ENCODE results near the gene TMCO4. TPM values are rescaled to one million over a fixed set of nuclear protein-coding genes. Genes with fewer than 3 reads are reported as not detected.
"Not testable (repeated sequence)": the region's sequence is repeated elsewhere in the genome, so short reads cannot be mapped to it uniquely, and the experiment has no call there.

TMCO4 gene
- total RNA-seq, 2 experiments from 2014 or later, result 13.3 to 15.9 TPM

- DNase-seq, result no peak
- H3K4me3 Mint-ChIP-seq, result peak overlapping the region; percentile 88
- peaks cover 34% of the 10 kb centered on the region for H3K4me1 Mint-ChIP-seq
- H3K9me3 Mint-ChIP-seq, result no peaks in the 10 kb centered on the region
- ChIA-PET POLR2A (no interaction called here), CTCF (interaction anchor here (1.0 to 2.1 kb wide), 3 partner anchors 10 to 241 kb away, joined by 3 to 9 read pairs (median 3); no protein-coding TSS in a partner anchor)
- H3K27ac Mint-ChIP-seq, result peak overlapping the region; percentile 46
- peaks cover 24% of the 10 kb centered on the region for H3K27me3 Mint-ChIP-seq
- H3K36me3 Mint-ChIP-seq (ENCODE audit: low read depth), result peaks cover 2% of the 10 kb centered on the region
Observed at GRCh38 chr1:19645411-19646251, 154.1 kb downstream of the TMCO4 start.

GRCh38 chr1:19644681-19645410, 154.9 kb downstream of the TMCO4 start:
- peak; percentile 63 for DNase-seq
- H3K36me3 Mint-ChIP-seq (ENCODE audit: low read depth), result peaks cover 2% of the 10 kb centered on the region
- peaks cover 26% of the 10 kb centered on the region for H3K27me3 Mint-ChIP-seq
- ChIA-PET POLR2A (no interaction called here), CTCF (interaction anchor here (1.0 to 1.6 kb wide), 2 partner anchors 240 to 300 kb away, joined by 3 read pairs; no protein-coding TSS in a partner anchor)
- peak overlapping the region; percentile 88 for H3K4me3 Mint-ChIP-seq
- H3K9me3 Mint-ChIP-seq, result no peaks in the 10 kb centered on the region
- H3K4me1 Mint-ChIP-seq, result peaks cover 34% of the 10 kb centered on the region
- H3K27ac Mint-ChIP-seq, result peak overlapping the region; percentile 89

GRCh38 chr1:19644395-19644680, 155.4 kb downstream of the TMCO4 start:
- Mint-ChIP-seq H3K4me3 (peak overlapping the region; percentile 88), H3K9me3 (no peaks in the 10 kb centered on the region), H3K27me3 (peaks cover 26% of the 10 kb centered on the region), H3K27ac (no peak overlapping the region), H3K36me3 (ENCODE audit: low read depth) (peaks cover 2% of the 10 kb centered on the region), H3K4me1 (peaks cover 34% of the 10 kb centered on the region)
- ChIA-PET CTCF (interaction anchor here (1.6 kb wide), 1 partner anchor 300 kb away, joined by 3 read pairs; no protein-coding TSS in a partner anchor), POLR2A (no interaction called here)
- no peak for DNase-seq

- H3K9me3 Mint-ChIP-seq, result no peaks in the 10 kb centered on the region
- ChIA-PET CTCF (interaction anchor here (0.9 to 2.3 kb wide), 4 partner anchors 16 to 299 kb away, joined by 3 to 6 read pairs (median 3); no protein-coding TSS in a partner anchor), POLR2A (no interaction called here)
- peaks cover 26% of the 10 kb centered on the region for H3K27me3 Mint-ChIP-seq
- H3K36me3 Mint-ChIP-seq (ENCODE audit: low read depth), result peaks cover 2% of the 10 kb centered on the region
- peak within 1 kb of the TSS; percentile 89 for H3K27ac Mint-ChIP-seq
- H3K4me3 Mint-ChIP-seq, result peak within 1 kb of the TSS; percentile 88
- peak; percentile 76 for DNase-seq
- peaks cover 34% of the 10 kb centered on the region for H3K4me1 Mint-ChIP-seq
Observed at GRCh38 chr1:19643602-19644394, 155.9 kb downstream of the TMCO4 start, which contains the start of gene NBL1. Gene NBL1, plus strand, starts transcription at chr1:19644311. Its CDS starts 10,720 bp downstream, at chr1:19655031.

GRCh38 chr1:19643121-19643520, 156.6 kb downstream of the TMCO4 start:
- ChIA-PET POLR2A (no interaction called here), CTCF (interaction anchor here (0.9 to 2.3 kb wide), 4 partner anchors 17 to 299 kb away, joined by 3 to 6 read pairs (median 3); no protein-coding TSS in a partner anchor)
- H3K4me1 Mint-ChIP-seq, result peaks cover 34% of the 10 kb centered on the region
- no peaks in the 10 kb centered on the region for H3K9me3 Mint-ChIP-seq
- no peak for DNase-seq
- peaks cover 26% of the 10 kb centered on the region for H3K27me3 Mint-ChIP-seq
- peak overlapping the region; percentile 82 for H3K27ac Mint-ChIP-seq
- peak overlapping the region; percentile 76 for H3K4me3 Mint-ChIP-seq
- H3K36me3 Mint-ChIP-seq (ENCODE audit: low read depth), result peaks cover 2% of the 10 kb centered on the region

- ChIA-PET CTCF (interaction anchor here (0.7 to 2.3 kb wide), 5 partner anchors 10 to 250 kb away, joined by 3 to 11 read pairs (median 3); no protein-coding TSS in a partner anchor), POLR2A (no interaction called here)
- no peak for DNase-seq
- H3K9me3 Mint-ChIP-seq, result no peaks in the 10 kb centered on the region
- H3K4me1 Mint-ChIP-seq, result peaks cover 10% of the 10 kb centered on the region
- peaks cover 26% of the 10 kb centered on the region for H3K27me3 Mint-ChIP-seq
- H3K36me3 Mint-ChIP-seq (ENCODE audit: low read depth), result peaks cover 2% of the 10 kb centered on the region
- no peak overlapping the region for H3K4me3 Mint-ChIP-seq
- no peak overlapping the region for H3K27ac Mint-ChIP-seq
Observed at GRCh38 chr1:19640363-19641316, 159.1 kb downstream of the TMCO4 start.

GRCh38 chr1:19639999-19640362, 159.7 kb downstream of the TMCO4 start:
- no peak overlapping the region for H3K4me3 Mint-ChIP-seq
- no peaks in the 10 kb centered on the region for H3K9me3 Mint-ChIP-seq
- peaks cover 26% of the 10 kb centered on the region for H3K27me3 Mint-ChIP-seq
- H3K4me1 Mint-ChIP-seq, result peaks cover 9% of the 10 kb centered on the region
- DNase-seq, result no peak
- no peak overlapping the region for H3K27ac Mint-ChIP-seq
- peaks cover 2% of the 10 kb centered on the region for H3K36me3 Mint-ChIP-seq (ENCODE audit: low read depth)
- ChIA-PET CTCF (interaction anchor here (1.6 to 2.3 kb wide), 2 partner anchors 9 to 249 kb away, joined by 3 to 11 read pairs; no protein-coding TSS in a partner anchor), POLR2A (no interaction called here)

GRCh38 chr1:19639228-19639627, 160.5 kb downstream of the TMCO4 start:
- H3K4me3 Mint-ChIP-seq; H3K36me3 Mint-ChIP-seq (ENCODE audit: low read depth); H3K27ac Mint-ChIP-seq; H3K9me3 Mint-ChIP-seq; POLR2A ChIA-PET; H3K4me1 Mint-ChIP-seq; CTCF ChIA-PET; DNase-seq: not testable (repeated sequence)
- peaks cover 23% of the 10 kb centered on the region for H3K27me3 Mint-ChIP-seq

- ChIA-PET POLR2A (no interaction called here), CTCF (interaction anchor here (0.6 to 1.0 kb wide), 2 partner anchors 26 to 43 kb away, joined by 3 to 5 read pairs; no protein-coding TSS in a partner anchor)
- Mint-ChIP-seq H3K36me3 (ENCODE audit: low read depth) (no peaks in the 10 kb centered on the region), H3K4me1 (no peaks in the 10 kb centered on the region), H3K9me3 (no peaks in the 10 kb centered on the region), H3K4me3 (no peak overlapping the region), H3K27me3 (peaks cover 12% of the 10 kb centered on the region), H3K27ac (no peak overlapping the region)
- DNase-seq, result no peak
Observed at GRCh38 chr1:19637606-19638005, 162.1 kb downstream of the TMCO4 start.

- H3K36me3 Mint-ChIP-seq (ENCODE audit: low read depth), result not testable (repeated sequence)
Observed at GRCh38 chr1:19636749-19637148, 163.0 kb downstream of the TMCO4 start.

GRCh38 chr1:19636065-19636464, 163.7 kb downstream of the TMCO4 start:
- Mint-ChIP-seq H3K9me3 (no peaks in the 10 kb centered on the region), H3K27me3 (peaks cover 5% of the 10 kb centered on the region), H3K36me3 (ENCODE audit: low read depth) (no peaks in the 10 kb centered on the region), H3K4me3 (no peak overlapping the region), H3K4me1 (no peaks in the 10 kb centered on the region), H3K27ac (no peak overlapping the region)
- DNase-seq, result no peak
- ChIA-PET POLR2A (no interaction called here), CTCF (no interaction called here)

More at GRCh38 chr1:19636749-19637148, 163.0 kb downstream of the TMCO4 start:
- POLR2A ChIA-PET, H3K27me3 Mint-ChIP-seq, H3K9me3 Mint-ChIP-seq, H3K4me3 Mint-ChIP-seq, H3K4me1 Mint-ChIP-seq, H3K27ac Mint-ChIP-seq, DNase-seq: not testable (repeated sequence)
- CTCF ChIA-PET, result interaction anchor here (1.0 kb wide), 1 partner anchor 25 kb away, joined by 5 read pairs; no protein-coding TSS in a partner anchor

Data from activated CD4-positive, alpha-beta T cell treated with anti-CD3 and anti-CD28 coated beads, Interleukin-2, amount 10 ng/mL, durations not matched to agents 7 days and 5 days (primary cell).